ENCODE data around the gene AFG1L. TPM values are rescaled to one million over a fixed set of nuclear protein-coding genes. Genes with fewer than 3 reads are reported as not detected.
"Not testable (repeated sequence)": the region's sequence is repeated elsewhere in the genome, so short reads cannot be mapped to it uniquely, and the experiment has no call there.

AFG1L gene
- polyA plus RNA-seq, 1 experiment: 2.3 TPM

DNA sequence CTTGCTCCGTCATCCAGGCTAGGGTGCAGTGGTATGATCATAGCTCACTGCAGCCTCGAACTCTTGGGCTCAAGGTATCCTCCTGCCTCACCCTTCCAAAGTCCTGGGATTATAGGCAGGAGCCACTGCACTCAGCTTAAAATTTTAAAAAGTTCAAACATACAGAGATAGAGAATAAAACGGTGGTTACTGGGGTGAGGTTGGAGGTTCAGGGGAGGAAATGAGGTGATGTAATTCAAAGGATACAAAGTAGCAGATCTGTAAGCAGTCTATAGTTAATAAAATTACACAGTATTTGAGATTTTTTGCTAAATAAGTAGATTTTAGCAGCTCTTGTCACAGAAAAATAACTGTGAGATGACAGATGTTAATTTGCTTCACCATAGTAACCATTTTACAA is 7.5 kb upstream of the AFG1L start:
- no peak for TF ChIP-seq CTCF (IDR thresholded peaks at IDR 0.05; ENCODE audit: low read depth, low read length)
- Histone ChIP-seq H3K27me3 (ENCODE audit: control insufficient read depth, insufficient read depth, low read length) (no peaks in the 10 kb centered on the region), H3K27ac (ENCODE audit: low read depth, low read length) (no peak overlapping the region), H3K4me3 (ENCODE audit: low read depth, low read length) (no peak overlapping the region), H3K9me3 (ENCODE audit: control insufficient read depth, insufficient read depth, low read length) (no peaks in the 10 kb centered on the region)
- ChIA-PET POLR2A (no interaction called here), CTCF (no interaction called here)
- no peak for DNase-seq (ENCODE audit: low read depth, low spot score)

DNA sequence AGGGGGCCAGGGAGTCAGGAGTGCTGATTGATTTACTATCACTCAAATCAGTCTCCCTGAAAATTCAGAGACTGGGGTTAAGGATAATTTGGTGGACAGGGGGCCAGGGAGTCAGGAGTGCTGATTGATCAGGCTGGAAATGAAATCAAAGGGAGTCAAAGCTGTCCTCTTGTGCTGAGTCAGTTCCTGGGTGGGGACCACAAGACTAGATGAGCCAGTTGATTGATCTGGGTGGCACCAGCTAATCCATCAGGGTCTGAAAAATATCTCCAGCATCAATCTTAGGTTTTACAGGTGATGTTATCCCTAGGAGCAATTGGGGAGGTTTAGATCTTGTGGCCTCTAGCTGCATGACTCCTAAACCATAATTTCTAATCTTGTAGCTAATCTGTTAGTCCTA is 6.1 kb upstream of the AFG1L start:
- no peak for TF ChIP-seq CTCF (IDR thresholded peaks at IDR 0.05; ENCODE audit: low read depth, low read length)
- H3K27me3 ChIP-seq (ENCODE audit: control insufficient read depth, insufficient read depth, low read length): no peaks in the 10 kb centered on the region
- ChIA-PET CTCF (no interaction called here), POLR2A (no interaction called here)
- no peak for DNase-seq (ENCODE audit: low read depth, low spot score)
- H3K27ac ChIP-seq (ENCODE audit: low read depth, low read length): no peak overlapping the region
- no peak overlapping the region for H3K4me3 ChIP-seq (ENCODE audit: low read depth, low read length)
- no peaks in the 10 kb centered on the region for H3K9me3 ChIP-seq (ENCODE audit: control insufficient read depth, insufficient read depth, low read length)

DNA sequence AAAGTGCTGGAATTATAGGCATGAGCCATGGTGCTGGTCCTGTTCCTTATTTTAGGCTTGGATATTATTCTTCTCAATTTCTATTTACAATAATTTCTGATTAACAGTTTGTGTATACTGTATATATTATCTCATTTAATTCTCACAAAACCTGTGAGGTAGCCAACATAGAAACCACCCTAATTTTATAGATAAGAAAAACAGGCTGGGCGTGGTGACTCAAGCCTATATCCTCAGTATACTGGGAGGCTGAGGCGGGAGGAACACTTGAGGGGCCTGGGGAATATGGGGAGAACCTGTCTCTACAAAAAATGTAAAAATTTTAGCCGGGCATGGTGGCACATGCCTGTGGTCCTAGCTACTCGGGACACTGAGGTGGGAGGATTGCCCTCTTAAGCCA is 3.8 kb upstream of the AFG1L start:
- CTCF ChIA-PET: no interaction called here
- Histone ChIP-seq H3K9me3 (ENCODE audit: control insufficient read depth, insufficient read depth, low read length) (no peaks in the 10 kb centered on the region; the same call in 1 of the 2 replicates), H3K4me3 (ENCODE audit: low read depth, low read length) (no peak overlapping the region), H3K27ac (ENCODE audit: low read depth, low read length) (no peak overlapping the region), H3K27me3 (ENCODE audit: control insufficient read depth, insufficient read depth, low read length) (no peaks in the 10 kb centered on the region)
- POLR2A ChIA-PET: no interaction called here
- no peak for DNase-seq (ENCODE audit: low read depth, low spot score)
- TF ChIP-seq CTCF (IDR thresholded peaks at IDR 0.05; ENCODE audit: low read depth, low read length): no peak

DNA sequence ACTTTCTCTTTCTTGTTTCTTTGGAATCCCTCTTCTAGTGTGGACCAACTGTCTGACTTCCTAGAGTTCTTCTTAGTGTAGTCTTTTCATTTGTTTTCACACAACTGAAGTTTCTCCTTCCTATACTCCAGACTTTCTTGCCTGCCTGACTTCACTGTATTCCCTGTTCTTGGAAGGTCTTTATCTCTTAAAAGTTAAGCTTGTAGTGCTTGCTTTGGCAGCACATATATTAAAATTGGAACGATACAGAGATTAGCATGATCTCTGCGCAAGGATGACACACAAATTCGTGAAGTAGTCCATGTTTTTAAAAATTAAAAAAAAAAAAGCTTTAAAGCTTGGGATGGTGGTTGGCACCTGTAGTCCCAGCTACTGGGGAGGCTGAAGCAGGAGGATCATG is 2.3 kb upstream of the AFG1L start:
- H3K27ac ChIP-seq (ENCODE audit: low read depth, low read length); H3K9me3 ChIP-seq (ENCODE audit: control insufficient read depth, insufficient read depth, low read length); POLR2A ChIA-PET; H3K4me3 ChIP-seq (ENCODE audit: low read depth, low read length); CTCF ChIA-PET; DNase-seq (ENCODE audit: low read depth, low spot score); H3K27me3 ChIP-seq (ENCODE audit: control insufficient read depth, insufficient read depth, low read length): not testable (repeated sequence)

- peak overlapping the region; percentile 98; the same call in 1 of the 2 replicates for H3K4me3 ChIP-seq (ENCODE audit: low read depth, low read length)
- H3K27me3 ChIP-seq (ENCODE audit: control insufficient read depth, insufficient read depth, low read length): no peaks in the 10 kb centered on the region
- ChIA-PET CTCF (interaction anchor here (0.6 kb wide), 1 partner anchor 383 kb away, joined by 3 read pairs; no protein-coding TSS in a partner anchor), POLR2A (interaction anchor here (1.1 kb wide), 1 partner anchor 14 kb away, joined by 3 read pairs; no protein-coding TSS in a partner anchor)
- no peak overlapping the region for H3K27ac ChIP-seq (ENCODE audit: low read depth, low read length)
- TF ChIP-seq CTCF (IDR thresholded peaks at IDR 0.05; ENCODE audit: low read depth, low read length): no peak
- H3K9me3 ChIP-seq (ENCODE audit: control insufficient read depth, insufficient read depth, low read length): no peaks in the 10 kb centered on the region; the same call in 1 of the 2 replicates
- no peak for DNase-seq (ENCODE audit: low read depth, low spot score)
Measured at GRCh38 chr6:108293527-108294296, 1.1 kb upstream of the AFG1L start.

Data from AG04450 (cell line).